HUDEP-2 (cell line): ENCODE data around the gene ASNS.
A peak's percentile ranks its signal among the peaks of the same experiment; 100 is the strongest.

Source experiments
- DNase-seq, 76 experiments: peaks; one replicate each; lab custom pipeline; 2025; ENCODE audit not compliant: unreplicated experiment in 76 of 76; lab: John Stamatoyannopoulos, UW

ASNS gene

DNA sequence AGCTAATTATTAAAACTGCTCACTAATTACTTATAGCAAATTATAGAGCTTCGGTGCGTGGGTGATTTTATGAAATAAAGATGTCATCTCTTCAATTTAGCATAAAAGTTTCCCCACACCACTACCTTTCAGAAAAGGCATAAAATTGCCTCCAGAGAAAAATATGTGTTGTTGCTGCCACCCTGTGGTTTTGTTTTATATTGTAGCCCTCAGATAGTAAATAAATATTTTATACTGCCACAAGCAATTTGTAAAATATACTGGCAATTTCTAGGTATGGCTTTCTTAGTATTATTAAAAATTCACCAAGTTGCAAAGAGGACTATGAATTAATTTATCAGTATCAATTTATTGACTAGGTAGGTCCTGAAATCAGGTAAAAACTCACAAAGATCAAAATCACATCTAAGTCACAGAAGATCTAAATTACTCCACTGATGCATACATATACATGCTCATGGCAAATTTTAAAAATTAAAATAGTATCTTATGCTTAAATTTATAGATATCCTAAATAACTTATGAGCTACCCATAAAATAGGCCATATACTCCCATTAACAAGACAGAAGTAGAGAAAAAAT, 26.5 kb downstream of the ASNS start:
- DNase-seq, result peak in 8 of 76 experiments; percentile 3 to 20 (median 9)

GRCh38 chr7:97844036-97844435, 28.2 kb downstream of the ASNS start:
- DNase-seq, result no peak

- DNase-seq, result no peak
These were observed 29.3 kb downstream of the ASNS start for GRCh38 chr7:97842772-97843345.

DNA sequence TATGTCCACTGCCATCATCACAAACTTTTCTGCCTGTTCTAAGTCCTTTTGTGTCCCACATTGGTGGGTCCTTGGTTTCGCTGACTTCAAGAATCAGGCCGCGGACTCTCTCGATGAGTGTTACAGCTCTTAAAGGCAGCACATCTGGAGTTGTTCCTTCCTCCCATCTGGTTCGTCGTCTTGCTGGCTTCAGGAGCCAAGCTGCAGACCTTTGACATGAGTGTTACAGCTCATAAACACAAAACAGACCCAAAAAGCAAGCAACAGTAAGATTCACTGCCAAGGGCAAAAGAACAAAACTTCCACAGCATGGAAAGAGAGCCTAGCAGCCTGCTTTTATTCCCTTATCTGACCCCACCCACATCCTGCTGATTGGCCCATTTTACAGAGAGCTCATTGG, 30.2 kb downstream of the ASNS start:
- DNase-seq, result no peak

- peak in 48 of 76 experiments; percentile 1 to 54 (median 15) for DNase-seq
These were observed 36.7 kb downstream of the ASNS start for GRCh38 chr7:97835296-97836138.

DNA sequence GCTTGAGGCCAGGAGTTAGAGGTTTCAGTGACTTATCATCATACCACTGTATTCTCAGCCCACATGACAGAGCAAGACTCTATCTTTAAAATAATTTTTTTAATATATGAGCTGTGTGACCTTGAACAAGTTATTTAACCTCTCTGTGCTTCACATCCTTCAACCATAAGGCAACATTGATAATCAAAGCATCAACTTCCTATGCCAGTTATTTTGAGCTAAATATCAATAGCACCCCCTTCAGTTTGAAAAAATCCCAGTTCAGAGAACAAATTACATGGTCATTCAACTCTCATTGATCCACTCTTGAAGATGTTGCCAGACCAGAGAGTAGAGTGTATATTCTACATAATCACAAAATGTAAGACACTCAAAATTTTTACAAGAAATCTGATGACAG, 53.0 kb downstream of the ASNS start:
- DNase-seq, result peak in 2 of 76 experiments; percentile 6 to 15

DNA sequence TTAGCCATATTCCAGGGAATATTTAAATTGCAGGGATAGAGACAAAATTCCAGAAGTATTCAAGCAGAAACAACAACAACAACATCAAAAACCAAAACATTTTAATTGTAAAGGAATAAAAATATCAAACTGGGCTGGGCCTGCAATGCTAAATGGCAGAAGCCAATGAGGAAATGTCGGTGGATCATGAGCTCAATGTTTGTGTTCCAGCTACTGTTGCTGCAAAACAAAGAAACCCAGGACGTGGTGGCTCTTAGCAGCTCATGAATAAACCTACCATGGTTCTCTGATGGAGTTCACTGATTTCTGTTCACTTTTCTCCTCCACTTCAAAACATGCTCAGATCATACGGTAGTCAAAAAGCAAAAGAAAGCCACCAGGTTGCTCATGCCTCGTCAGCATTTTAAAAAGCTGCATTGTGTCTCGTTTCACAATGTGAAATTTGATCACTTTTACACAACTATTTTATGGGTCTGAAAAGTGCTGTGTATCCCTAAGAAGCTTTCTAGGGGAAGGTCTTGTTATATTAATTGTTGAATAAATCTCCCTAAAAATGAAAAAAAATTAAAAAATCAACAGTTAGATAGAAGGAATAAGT, 54.0 kb downstream of the ASNS start:
- no peak for DNase-seq
